Central memory CD8-positive, alpha-beta T cell (primary cell): Measurements from ENCODE around the gene ATP8B1.
"Not testable (repeated sequence)": the region's sequence is repeated elsewhere in the genome, so short reads cannot be mapped to it uniquely, and the experiment has no call there.

Source experiments
- ATAC-seq: fragments of 150-1000 bp; cut with Tn5 transposase; replicated peaks from 2 replicates; pipeline ENCODE4 v1.10.0; 2022; ENCODE audit warnings: mild to moderate bottlenecking, moderate FRiP score, moderate number of reproducible peaks; ENCODE audit not compliant: poor library complexity, severe bottlenecking; ENCODE audit errors: extremely low read depth
- DNase-seq, 2 donors: peaks; one replicate each; pipeline ENCODE4 v3.0.0; 2021; ENCODE audit warnings: low spot score in 2 of 2
- H3K27ac Mint-ChIP-seq: one replicate; pipeline ENCODE4 v1.8.0; 2022; ENCODE audit warnings: low read depth, mild to moderate bottlenecking, moderate library complexity, mixed read lengths
- H3K27me3 Mint-ChIP-seq: one replicate; pipeline ENCODE4 v1.8.0; 2022; ENCODE audit warnings: mixed read lengths
- H3K36me3 Mint-ChIP-seq: one replicate; pipeline ENCODE4 v1.8.0; 2022; ENCODE audit warnings: mild to moderate bottlenecking, moderate library complexity, mixed read lengths; ENCODE audit not compliant: insufficient read depth
- H3K4me1 Mint-ChIP-seq: one replicate; pipeline ENCODE4 v1.8.0; 2022; ENCODE audit warnings: mixed read lengths
- H3K4me3 Mint-ChIP-seq: one replicate; pipeline ENCODE4 v1.8.0; 2022; ENCODE audit warnings: mild to moderate bottlenecking, moderate library complexity, mixed read lengths
- H3K9me3 Mint-ChIP-seq: one replicate; pipeline ENCODE4 v1.8.0; 2022; ENCODE audit warnings: mixed read lengths

The ATP8B1 gene

GRCh38 chr18:57741273-57741672, 61.8 kb downstream of the ATP8B1 start:
- no peak overlapping the region for H3K4me3 Mint-ChIP-seq
- no peaks in the 10 kb centered on the region for H3K36me3 Mint-ChIP-seq
- H3K9me3 Mint-ChIP-seq, result no peaks in the 10 kb centered on the region
- no peak overlapping the region for H3K27ac Mint-ChIP-seq
- DNase-seq (no peak), ATAC-seq (no peak)
- no peaks in the 10 kb centered on the region for H3K4me1 Mint-ChIP-seq
- H3K27me3 Mint-ChIP-seq, result no peaks in the 10 kb centered on the region

- H3K4me3 Mint-ChIP-seq, result no peak overlapping the region
- no peaks in the 10 kb centered on the region for H3K36me3 Mint-ChIP-seq
- no peak for ATAC-seq
- no peak for DNase-seq
- no peaks in the 10 kb centered on the region for H3K4me1 Mint-ChIP-seq
- H3K9me3 Mint-ChIP-seq, result peaks cover 10% of the 10 kb centered on the region
- H3K27me3 Mint-ChIP-seq, result no peaks in the 10 kb centered on the region
- H3K27ac Mint-ChIP-seq, result no peak overlapping the region
These were observed 65.0 kb downstream of the ATP8B1 start for GRCh38 chr18:57738078-57738477.

GRCh38 chr18:57737400-57738060, 65.6 kb downstream of the ATP8B1 start:
- Mint-ChIP-seq H3K27me3 (no peaks in the 10 kb centered on the region), H3K36me3 (no peaks in the 10 kb centered on the region), H3K4me3 (no peak overlapping the region), H3K27ac (no peak overlapping the region), H3K4me1 (no peaks in the 10 kb centered on the region), H3K9me3 (peaks cover 10% of the 10 kb centered on the region)
- no peak for DNase-seq
- ATAC-seq, result no peak

GRCh38 chr18:57735042-57735441, 68.1 kb downstream of the ATP8B1 start:
- not testable (repeated sequence) for H3K36me3 Mint-ChIP-seq, H3K27ac Mint-ChIP-seq, DNase-seq, H3K4me3 Mint-ChIP-seq, H3K9me3 Mint-ChIP-seq, H3K4me1 Mint-ChIP-seq, ATAC-seq, H3K27me3 Mint-ChIP-seq

GRCh38 chr18:57733861-57734260, 69.3 kb downstream of the ATP8B1 start:
- no peak overlapping the region for H3K27ac Mint-ChIP-seq
- H3K27me3 Mint-ChIP-seq, result no peaks in the 10 kb centered on the region
- DNase-seq (no peak), ATAC-seq (no peak)
- H3K4me1 Mint-ChIP-seq, result no peaks in the 10 kb centered on the region
- H3K4me3 Mint-ChIP-seq, result no peak overlapping the region
- no peaks in the 10 kb centered on the region for H3K36me3 Mint-ChIP-seq
- H3K9me3 Mint-ChIP-seq, result peaks cover 10% of the 10 kb centered on the region

- peak overlapping the region; percentile 57 for H3K27ac Mint-ChIP-seq
- no peaks in the 10 kb centered on the region for H3K27me3 Mint-ChIP-seq
- no peak for ATAC-seq
- no peak overlapping the region for H3K4me3 Mint-ChIP-seq
- DNase-seq, result no peak
- H3K9me3 Mint-ChIP-seq, result peaks cover 19% of the 10 kb centered on the region
- no peaks in the 10 kb centered on the region for H3K36me3 Mint-ChIP-seq
- H3K4me1 Mint-ChIP-seq, result no peaks in the 10 kb centered on the region
These were observed 73.0 kb downstream of the ATP8B1 start for GRCh38 chr18:57730146-57730545.

- no peak for ATAC-seq
- no peak overlapping the region for H3K4me3 Mint-ChIP-seq
- no peak for DNase-seq
- no peaks in the 10 kb centered on the region for H3K36me3 Mint-ChIP-seq
- H3K4me1 Mint-ChIP-seq, result no peaks in the 10 kb centered on the region
- H3K9me3 Mint-ChIP-seq, result peaks cover 16% of the 10 kb centered on the region
- no peak overlapping the region for H3K27ac Mint-ChIP-seq
- H3K27me3 Mint-ChIP-seq, result no peaks in the 10 kb centered on the region
These were observed 74.1 kb downstream of the ATP8B1 start for GRCh38 chr18:57728941-57729511.

- H3K4me1 Mint-ChIP-seq, result no peaks in the 10 kb centered on the region
- H3K36me3 Mint-ChIP-seq, result no peaks in the 10 kb centered on the region
- H3K9me3 Mint-ChIP-seq, result peaks cover 16% of the 10 kb centered on the region
- no peak overlapping the region for H3K27ac Mint-ChIP-seq
- DNase-seq (no peak), ATAC-seq (no peak)
- H3K27me3 Mint-ChIP-seq, result no peaks in the 10 kb centered on the region
- no peak overlapping the region for H3K4me3 Mint-ChIP-seq
These were observed 74.9 kb downstream of the ATP8B1 start for GRCh38 chr18:57727952-57728807.

- H3K4me1 Mint-ChIP-seq, result peaks cover 14% of the 10 kb centered on the region
- H3K27ac Mint-ChIP-seq, H3K36me3 Mint-ChIP-seq, DNase-seq, H3K27me3 Mint-ChIP-seq, ATAC-seq, H3K4me3 Mint-ChIP-seq: not testable (repeated sequence)
- H3K9me3 Mint-ChIP-seq, result peaks cover 17% of the 10 kb centered on the region
These were observed 83.7 kb downstream of the ATP8B1 start for GRCh38 chr18:57719211-57719935.

- Mint-ChIP-seq H3K36me3 (no peaks in the 10 kb centered on the region), H3K4me3 (no peak overlapping the region), H3K27me3 (no peaks in the 10 kb centered on the region), H3K27ac (no peak overlapping the region), H3K9me3 (peaks cover 17% of the 10 kb centered on the region), H3K4me1 (peaks cover 14% of the 10 kb centered on the region)
- ATAC-seq, result no peak
- DNase-seq, result no peak
These were observed 86.6 kb downstream of the ATP8B1 start for GRCh38 chr18:57716549-57716948.

- Mint-ChIP-seq H3K27me3 (no peaks in the 10 kb centered on the region), H3K27ac (no peak overlapping the region), H3K4me1 (peaks cover 14% of the 10 kb centered on the region), H3K9me3 (peaks cover 17% of the 10 kb centered on the region), H3K36me3 (no peaks in the 10 kb centered on the region), H3K4me3 (no peak overlapping the region)
- no peak for ATAC-seq
- DNase-seq, result no peak
These were observed 87.4 kb downstream of the ATP8B1 start for GRCh38 chr18:57715671-57716070.

- no peak for ATAC-seq
- no peaks in the 10 kb centered on the region for H3K36me3 Mint-ChIP-seq
- no peak overlapping the region for H3K4me3 Mint-ChIP-seq
- H3K27ac Mint-ChIP-seq, result no peak overlapping the region
- H3K27me3 Mint-ChIP-seq, result no peaks in the 10 kb centered on the region
- no peak for DNase-seq
- H3K4me1 Mint-ChIP-seq, result peaks cover 20% of the 10 kb centered on the region
- H3K9me3 Mint-ChIP-seq, result peaks cover 17% of the 10 kb centered on the region
These were observed 88.0 kb downstream of the ATP8B1 start for GRCh38 chr18:57715073-57715472.
